GM18867 (cell line): ENCODE measurements around the gene CNRIP1.

Source experiments
- ATAC-seq: cut with Tn5 transposase; IDR thresholded peaks from one replicate; pipeline ENCODE4 v1.9.1; 2021; ENCODE audit warnings: mild to moderate bottlenecking, moderate library complexity; ENCODE audit not compliant: unreplicated experiment

CNRIP1 gene

GRCh38 chr2:68293024-68293423 lies 26.7 kb downstream of the CNRIP1 start:
- no peak for ATAC-seq

GRCh38 chr2:68292108-68292710 lies 27.5 kb downstream of the CNRIP1 start:
- peak; percentile 71 for ATAC-seq

DNA sequence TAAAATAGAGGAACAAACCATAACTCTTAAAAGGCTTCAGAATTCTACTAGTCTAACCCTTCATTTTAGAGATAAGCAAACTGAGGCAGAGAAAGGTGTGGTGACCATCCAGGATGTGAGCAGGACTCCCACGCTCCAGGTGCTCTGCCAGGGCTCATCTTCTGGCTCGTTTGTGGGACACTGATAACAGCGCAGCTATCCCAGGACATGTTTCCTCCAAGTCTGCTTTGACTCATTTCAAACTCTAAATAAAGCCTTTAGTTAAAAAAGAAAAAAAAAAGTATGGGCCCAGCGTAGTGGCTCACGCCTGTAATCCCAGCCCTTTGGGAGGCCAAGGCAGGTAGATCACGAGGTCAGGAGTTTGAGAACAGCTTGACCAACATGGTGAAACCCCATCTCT lies 28.4 kb downstream of the CNRIP1 start:
- no peak for ATAC-seq

DNA sequence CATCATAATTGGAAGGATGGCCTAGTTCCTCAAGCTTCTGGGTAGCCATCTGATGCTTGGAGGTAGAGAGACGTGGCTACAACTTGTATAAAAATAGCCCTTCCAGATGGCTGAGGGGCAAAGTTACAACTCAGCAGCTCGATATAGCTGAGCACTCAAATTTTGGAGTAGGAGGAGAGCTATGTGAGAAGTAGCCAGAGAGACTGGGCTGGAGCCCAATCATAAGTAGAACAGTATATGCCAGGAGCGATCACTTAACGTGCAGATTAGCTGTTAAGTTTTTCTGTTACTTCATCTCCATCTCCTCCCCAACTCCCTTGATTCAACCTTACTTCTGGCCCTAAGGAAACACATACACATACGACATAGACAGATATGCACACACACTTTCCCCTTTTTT lies 28.8 kb downstream of the CNRIP1 start:
- ATAC-seq = no peak

- no peak for ATAC-seq
Measured at GRCh38 chr2:68287580-68288441, 31.9 kb downstream of the CNRIP1 start.

DNA sequence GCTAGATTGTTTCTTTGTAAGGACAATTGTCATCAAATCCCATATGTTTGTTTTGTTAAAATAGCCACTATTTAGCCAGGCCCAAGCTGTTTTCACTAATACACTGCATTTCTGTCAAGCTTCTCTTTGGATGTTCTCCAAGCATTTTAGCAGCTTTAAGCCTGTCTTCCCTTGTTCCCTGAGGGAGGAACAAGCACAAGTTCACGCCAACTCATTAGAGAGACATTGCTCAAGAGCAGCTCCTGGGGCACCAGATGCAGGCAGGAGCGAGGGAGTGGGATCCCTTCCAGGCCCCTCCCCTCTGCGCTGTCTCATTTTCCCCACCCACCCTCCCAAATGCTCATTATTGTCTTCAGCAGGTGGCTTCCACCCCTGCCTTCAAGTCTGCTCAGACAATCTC lies 34.9 kb downstream of the CNRIP1 start:
- no peak for ATAC-seq

- no peak for ATAC-seq
Measured at GRCh38 chr2:68283419-68283812, 36.3 kb downstream of the CNRIP1 start.

DNA sequence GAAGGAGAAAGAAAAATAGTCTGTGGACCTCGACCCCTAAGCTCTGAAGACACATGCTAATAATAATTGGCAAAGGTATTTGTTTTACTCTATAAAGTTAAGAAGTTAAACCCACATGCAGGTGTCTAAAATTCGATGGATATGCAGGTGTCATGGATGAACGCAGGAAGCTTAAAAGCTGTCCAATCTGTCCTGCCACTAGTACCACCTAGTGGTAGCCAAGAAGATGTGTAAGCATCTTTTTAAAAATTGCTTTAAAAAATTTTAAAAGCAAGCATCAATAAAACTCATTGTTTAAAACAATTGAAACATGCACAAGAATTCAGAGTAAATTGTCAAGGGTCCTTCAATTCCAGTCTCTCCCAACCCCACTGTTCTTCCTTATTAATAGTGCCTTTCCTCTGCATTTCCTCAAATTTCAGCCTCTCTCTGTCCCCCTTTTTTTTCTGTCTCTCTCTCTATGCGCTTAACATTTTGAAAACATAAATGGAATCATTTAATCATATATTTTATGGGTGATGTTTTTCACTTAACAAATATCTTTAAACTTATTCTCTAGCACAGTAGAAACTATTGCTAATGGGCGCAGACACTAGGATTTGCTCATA lies 36.8 kb downstream of the CNRIP1 start:
- ATAC-seq = no peak

DNA sequence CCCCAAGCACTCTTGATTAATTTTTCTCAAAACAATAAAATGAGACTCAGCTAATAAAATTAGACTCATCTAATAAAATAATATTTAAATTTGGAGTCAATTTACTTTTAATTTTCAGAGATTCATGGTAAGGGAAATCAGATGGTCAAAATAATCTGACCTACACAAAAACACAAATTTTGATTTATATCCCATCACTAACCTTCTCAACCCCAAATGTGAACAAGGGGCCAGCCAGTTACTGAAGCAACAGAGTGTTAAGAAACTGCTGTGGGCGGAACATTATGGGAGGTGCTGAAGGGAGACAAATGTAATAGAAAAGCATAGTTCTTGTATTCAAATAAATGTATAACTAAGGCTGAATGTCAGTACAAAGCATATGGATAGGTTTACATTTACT lies 39.0 kb downstream of the CNRIP1 start:
- ATAC-seq = no peak

- no peak for ATAC-seq
Measured at GRCh38 chr2:68280348-68280747, 39.4 kb downstream of the CNRIP1 start.

GRCh38 chr2:68279691-68280090 lies 40.1 kb downstream of the CNRIP1 start:
- ATAC-seq = no peak

DNA sequence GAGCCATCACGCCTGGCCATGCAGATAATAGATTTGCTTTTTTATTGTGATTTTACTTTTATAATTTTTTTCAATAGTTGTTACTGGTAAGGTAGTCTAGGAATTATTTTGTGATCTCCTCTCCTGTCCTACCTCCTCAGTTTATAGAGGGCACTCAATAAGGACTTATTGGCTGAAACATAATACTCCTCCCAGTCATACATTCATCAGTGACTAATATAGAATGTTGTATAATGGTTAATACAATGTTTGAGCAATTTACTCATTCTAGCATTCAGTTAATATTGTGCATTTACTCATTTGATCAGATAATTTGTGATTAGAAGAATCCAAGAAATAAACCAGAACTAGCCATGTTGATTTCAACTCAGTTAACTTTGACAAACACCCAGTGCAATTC lies 41.6 kb downstream of the CNRIP1 start:
- ATAC-seq = no peak

GRCh38 chr2:68274022-68274421 lies 45.7 kb downstream of the CNRIP1 start:
- ATAC-seq = no peak

DNA sequence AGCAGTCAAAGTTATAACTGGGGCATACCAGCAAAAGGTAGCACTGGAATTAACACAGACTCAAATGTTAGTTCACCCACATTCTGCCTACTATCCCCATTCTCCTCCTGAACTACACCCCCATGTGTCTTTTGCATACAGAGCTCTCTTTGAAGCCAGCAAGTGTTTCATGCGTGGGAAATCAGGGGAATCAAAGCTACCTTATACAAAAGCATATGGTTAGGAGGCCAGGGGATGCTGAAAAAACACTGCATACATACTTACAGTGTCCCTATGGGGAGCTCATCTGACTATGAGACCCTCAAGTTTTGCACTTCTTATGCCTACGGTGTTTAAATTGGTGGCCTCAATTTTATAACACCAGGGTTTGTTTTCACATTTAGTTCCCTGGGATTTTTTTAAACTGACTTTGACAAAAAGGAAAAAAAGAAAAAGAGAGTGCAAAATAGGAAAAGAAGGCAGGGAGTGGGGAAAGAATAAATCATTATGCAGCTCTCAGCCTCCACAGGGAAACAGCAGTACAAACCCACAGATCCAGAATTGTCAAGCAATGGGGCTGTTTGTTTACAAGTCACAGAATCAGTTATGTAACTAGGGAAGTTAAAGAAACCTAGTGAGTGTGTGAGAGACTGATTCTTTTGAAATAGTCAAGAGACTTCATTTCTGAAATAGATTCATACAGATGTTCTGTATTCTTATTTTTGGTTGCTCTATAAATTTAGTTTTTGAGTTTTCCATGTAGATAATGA lies 47.3 kb downstream of the CNRIP1 start:
- ATAC-seq = no peak

GRCh38 chr2:68266655-68267054 lies 53.1 kb downstream of the CNRIP1 start:
- ATAC-seq = no peak

DNA sequence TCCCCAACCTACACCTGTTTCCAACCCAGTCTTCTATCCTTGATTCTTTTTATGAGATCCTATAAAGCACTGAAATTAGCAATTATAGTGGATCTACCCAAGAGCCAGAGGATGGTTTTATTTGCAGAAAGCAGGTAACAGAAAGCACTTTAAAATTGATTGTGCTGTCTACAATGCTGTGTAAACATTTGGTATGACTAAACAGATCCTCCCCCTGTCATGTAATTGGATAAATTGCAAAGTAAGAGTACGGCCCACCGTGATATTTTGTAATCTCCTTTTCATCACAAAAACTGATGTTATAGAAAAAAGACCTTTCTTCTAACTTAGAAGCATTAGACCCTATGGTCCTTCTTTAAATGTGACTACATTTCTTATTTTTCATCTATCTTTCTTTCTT lies 56.1 kb downstream of the CNRIP1 start:
- ATAC-seq = no peak

GRCh38 chr2:68258851-68259250 lies 60.9 kb downstream of the CNRIP1 start:
- ATAC-seq = no peak

GRCh38 chr2:68256093-68256450 lies 63.7 kb downstream of the CNRIP1 start:
- ATAC-seq = no peak

- no peak for ATAC-seq
Measured at GRCh38 chr2:68253219-68254068, 66.3 kb downstream of the CNRIP1 start.

DNA sequence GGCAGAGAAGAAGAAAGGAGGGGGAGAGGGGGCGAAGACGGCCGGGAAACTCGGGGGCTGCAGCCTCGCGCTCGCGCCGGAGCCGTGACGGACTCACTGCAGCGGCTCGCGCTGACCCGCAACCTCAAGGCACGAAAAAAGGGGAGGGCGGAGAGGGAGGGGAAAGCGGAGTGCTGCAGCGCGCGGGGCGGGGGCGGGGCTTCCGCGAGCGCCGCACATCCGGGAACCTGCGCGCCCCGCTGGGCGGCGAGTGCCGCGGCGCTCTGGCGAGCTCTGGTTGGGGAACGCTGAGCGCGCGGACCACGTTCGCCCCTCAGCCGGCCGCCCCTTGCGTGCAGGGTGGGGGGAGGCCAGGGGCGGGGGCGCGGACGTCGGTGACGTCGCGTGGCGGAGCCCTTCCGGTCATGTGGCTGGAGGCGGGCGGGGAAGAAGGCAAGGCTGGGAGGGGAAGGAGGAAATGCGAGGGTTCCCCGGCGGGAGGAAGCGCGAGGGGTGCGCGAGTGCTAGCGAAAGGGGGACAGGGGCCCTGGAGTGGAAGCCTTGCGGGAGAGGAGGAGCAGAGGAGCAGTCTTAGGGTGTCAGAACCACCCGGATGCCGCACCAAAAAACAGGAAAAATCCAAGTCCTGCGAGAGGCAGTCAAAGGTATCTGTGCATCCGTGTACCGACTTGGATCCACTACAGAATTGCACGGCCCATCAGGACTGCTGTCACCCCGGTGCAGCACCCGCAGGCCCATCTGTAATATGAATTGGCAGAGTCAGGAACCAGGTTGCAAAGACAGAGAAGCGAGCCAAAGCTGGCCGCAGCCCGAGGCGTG lies 67.1 kb downstream of the CNRIP1 start, which contains the start of gene PPP3R1:
TSS of gene PPP3R1 (minus strand) at position 133 of the 819 bp plus-strand sequence. CDS start 405 bp downstream, outside the sequence.
- peak; percentile 84 for ATAC-seq
